GM10266 (cell line): ENCODE results near the gene EIF3J.

Source experiments
- DNase-seq: peaks from one replicate; pipeline ENCODE4 v3.0.0; 2012; ENCODE audit errors: extremely low spot score
- CTCF ChIP-seq: IDR thresholded peaks from 2 replicates; pipeline ENCODE4 v1.5.1; 2012; ENCODE audit warnings: mild to moderate bottlenecking, low read depth; ENCODE audit not compliant: control insufficient read depth, insufficient read depth; ENCODE audit errors: missing control alignments

EIF3J gene

GRCh38 chr15:44536962-44537734 is at the start of gene EIF3J:
TSS of gene EIF3J (plus strand) at chr15:44537147. CDS start at chr15:44537195, 48 bp downstream.
- no peak for TF ChIP-seq CTCF

GRCh38 chr15:44489464-44489863 is 47.5 kb upstream of the EIF3J start:
- TF ChIP-seq CTCF: no peak
- DNase-seq: no peak

More at GRCh38 chr15:44536962-44537734, at the start of gene EIF3J:
- DNase-seq: peak; percentile 96

- no peak for DNase-seq
- TF ChIP-seq CTCF: no peak
Observed at GRCh38 chr15:44490622-44491021, 46.3 kb upstream of the EIF3J start.

- no peak for DNase-seq
- no peak for TF ChIP-seq CTCF
Observed at GRCh38 chr15:44492040-44492439, 44.9 kb upstream of the EIF3J start.

- no peak for TF ChIP-seq CTCF
- no peak for DNase-seq
Observed at GRCh38 chr15:44492672-44493071, 44.3 kb upstream of the EIF3J start.

GRCh38 chr15:44495562-44495961 is 41.4 kb upstream of the EIF3J start:
- no peak for TF ChIP-seq CTCF

GRCh38 chr15:44500555-44500954 is 36.4 kb upstream of the EIF3J start:
- no peak for TF ChIP-seq CTCF
- DNase-seq: no peak

More at GRCh38 chr15:44495562-44495961, 41.4 kb upstream of the EIF3J start:
- DNase-seq: no peak
